Mesenchymal stem cell (in vitro differentiated cells and primary cell): Measurements from ENCODE around the gene DYNLT5.

Experiments used
- DNase-seq: peaks from one replicate; pipeline ENCODE4 v3.0.0-alpha.2; 2013
- H2AFZ ChIP-seq: one replicate; pipeline ENCODE4 v1.6.1; 2013; ENCODE audit warnings: low read depth, mild to moderate bottlenecking, control low read depth, inconsistent platforms, low read length, moderate library complexity
- H2AK5ac ChIP-seq: 2 replicates; pipeline ENCODE4 v1.6.1; 2013; ENCODE audit warnings: low read length, moderate library complexity, mild to moderate bottlenecking, inconsistent platforms; ENCODE audit not compliant: severe bottlenecking
- H2BK120ac ChIP-seq: one replicate; pipeline ENCODE4 v1.6.1; 2013; ENCODE audit warnings: low read depth, mild to moderate bottlenecking, inconsistent platforms, low read length, moderate library complexity
- H2BK12ac ChIP-seq, 2 experiments: one replicate each; pipeline ENCODE4 v1.6.1; 2013; ENCODE audit warnings: inconsistent platforms in 2 of 2, low read length in 2 of 2, mild to moderate bottlenecking in 2 of 2, moderate library complexity in 2 of 2, control low read depth in 1 of 2
- H2BK15ac ChIP-seq: one replicate; pipeline ENCODE4 v1.6.1; 2013; ENCODE audit warnings: mild to moderate bottlenecking, low read depth, inconsistent platforms; ENCODE audit not compliant: poor library complexity, severe bottlenecking
- H2BK5ac ChIP-seq: 2 replicates; pipeline ENCODE4 v1.6.1; 2013; ENCODE audit warnings: low read depth, mild to moderate bottlenecking, low read length, control low read depth, inconsistent platforms; ENCODE audit not compliant: poor library complexity, severe bottlenecking
- H3K14ac ChIP-seq, 2 experiments: one replicate each; pipeline ENCODE4 v1.6.1; 2013; ENCODE audit warnings: inconsistent platforms in 2 of 2, low read length in 2 of 2, control low read depth in 1 of 2, mild to moderate bottlenecking in 1 of 2, moderate library complexity in 1 of 2
- H3K18ac ChIP-seq, 2 experiments: one replicate each; pipeline ENCODE4 v1.6.1; 2013; ENCODE audit warnings: inconsistent platforms in 2 of 2, low read length in 2 of 2, control low read depth in 1 of 2, low read depth in 1 of 2, mild to moderate bottlenecking in 1 of 2
- H3K23ac ChIP-seq, 2 experiments: one replicate each; pipeline ENCODE4 v1.6.1; 2013; ENCODE audit warnings: inconsistent platforms in 2 of 2, low read length in 2 of 2, mild to moderate bottlenecking in 2 of 2, moderate library complexity in 2 of 2, control low read depth in 1 of 2
- H3K27ac ChIP-seq: 2 replicates; pipeline ENCODE4 v1.5.1; 2013; ENCODE audit warnings: mild to moderate bottlenecking, moderate library complexity, low read length, control low read depth, inconsistent platforms; ENCODE audit not compliant: poor library complexity, severe bottlenecking
- H3K27me3 ChIP-seq, 2 experiments: 2 replicates each; pipeline versions ENCODE4 v1.6.1 to v1.7.0; 2013; ENCODE audit warnings: low read length in 2 of 2, mild to moderate bottlenecking in 2 of 2, moderate library complexity in 2 of 2, control low read depth in 1 of 2, inconsistent platforms in 1 of 2; ENCODE audit not compliant: control insufficient read depth in 1 of 2, insufficient read depth in 1 of 2
- H3K36me3 ChIP-seq, 2 experiments: 2 replicates each; pipeline versions ENCODE4 v1.6.1 to v1.7.0; 2013; ENCODE audit warnings: low read length in 2 of 2, control low read depth in 1 of 2, inconsistent platforms in 1 of 2, low read depth in 1 of 2, mild to moderate bottlenecking in 1 of 2; ENCODE audit not compliant: insufficient read depth in 2 of 2, control insufficient read depth in 1 of 2
- H3K4ac ChIP-seq, 2 experiments: one replicate each; pipeline ENCODE4 v1.6.1; 2013; ENCODE audit warnings: inconsistent platforms in 2 of 2, low read length in 2 of 2, mild to moderate bottlenecking in 2 of 2, moderate library complexity in 2 of 2, control low read depth in 1 of 2, low read depth in 1 of 2
- H3K4me1 ChIP-seq: 2 replicates; pipeline ENCODE4 v1.6.1; 2013; ENCODE audit warnings: low read depth, low read length, control low read depth; ENCODE audit not compliant: control insufficient read depth, insufficient read depth
- H3K4me2 ChIP-seq: 2 replicates; pipeline ENCODE4 v1.6.1; 2013; ENCODE audit warnings: low read length, mild to moderate bottlenecking, inconsistent platforms; ENCODE audit not compliant: poor library complexity, severe bottlenecking
- H3K4me3 ChIP-seq, 2 experiments: 2 replicates each; pipeline versions ENCODE4 v1.5.1 to v1.7.0; 2013; ENCODE audit warnings: low read length in 2 of 2, mild to moderate bottlenecking in 2 of 2, control low read depth in 1 of 2, low read depth in 1 of 2; ENCODE audit not compliant: insufficient read depth in 1 of 2
- H3K79me1 ChIP-seq: replicated peaks from 2 replicates; pipeline ENCODE4 v1.6.1; 2013; ENCODE audit warnings: mild to moderate bottlenecking, control low read depth, low read length, inconsistent platforms; ENCODE audit not compliant: poor library complexity, severe bottlenecking
- H3K9ac ChIP-seq: 2 replicates; pipeline ENCODE4 v1.7.0; 2013; ENCODE audit warnings: mild to moderate bottlenecking, low read length, moderate library complexity
- H3K9me3 ChIP-seq: 2 replicates; pipeline ENCODE4 v1.7.0; 2013; ENCODE audit warnings: mild to moderate bottlenecking, low read length; ENCODE audit not compliant: control insufficient read depth
- H4K8ac ChIP-seq: one replicate; pipeline ENCODE4 v1.6.1; 2013; ENCODE audit warnings: inconsistent platforms, mild to moderate bottlenecking, low read length, moderate library complexity
- H4K91ac ChIP-seq: one replicate; pipeline ENCODE4 v1.6.1; 2013; ENCODE audit warnings: mild to moderate bottlenecking, low read length, inconsistent platforms
- WGBS: methylation state at CpG from one replicate; pipeline ENCODE4 v1.1.7; 2013; ENCODE audit warnings: mixed read lengths; 5-methylcytosine and 5-hydroxymethylcytosine counted together

Gene DYNLT5

DNA sequence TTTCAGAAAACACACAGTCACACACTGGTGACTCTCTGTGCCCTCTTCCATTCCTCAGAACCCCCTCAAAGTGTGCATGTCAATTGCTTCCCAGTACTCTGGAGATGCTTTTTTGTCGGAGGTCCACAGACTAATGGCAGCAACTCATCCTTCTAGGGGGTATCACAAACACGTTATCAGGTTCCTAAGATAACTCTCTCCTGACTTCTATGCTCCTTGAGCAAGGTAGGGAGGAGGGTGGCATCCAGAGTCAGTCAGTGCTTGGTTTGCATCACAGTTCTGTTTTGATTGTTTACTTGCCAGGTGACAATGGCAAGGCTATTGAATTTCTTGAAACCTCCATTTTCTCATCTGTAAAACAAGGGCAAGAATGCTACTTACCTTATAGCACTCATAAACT, 39.4 kb upstream of the DYNLT5 start:
- H3K4me2 ChIP-seq: no peak overlapping the region
- no peak overlapping the region for H3K9ac ChIP-seq
- H2AFZ ChIP-seq: no peak overlapping the region
- H3K14ac ChIP-seq: no peak overlapping the region
- no peak overlapping the region for H2AK5ac ChIP-seq
- H2BK120ac ChIP-seq: no peak overlapping the region
- peaks cover 2% of the 10 kb centered on the region for H3K4me1 ChIP-seq
- no peak for DNase-seq
- H4K91ac ChIP-seq: no peak overlapping the region
- no peak overlapping the region for H2BK12ac ChIP-seq
- no peak overlapping the region for H3K18ac ChIP-seq
- H3K9me3 ChIP-seq: no peaks in the 10 kb centered on the region
- no peaks in the 10 kb centered on the region for H3K27me3 ChIP-seq
- H3K4ac ChIP-seq: no peak overlapping the region
- H3K4me3 ChIP-seq: no peak overlapping the region
- no peaks in the 10 kb centered on the region for H3K36me3 ChIP-seq
- no peak overlapping the region for H2BK5ac ChIP-seq
- no peaks in the 10 kb centered on the region for H3K79me1 ChIP-seq
- H2BK15ac ChIP-seq: no peak overlapping the region
- H3K27ac ChIP-seq: no peak overlapping the region
- no peak overlapping the region for H4K8ac ChIP-seq
- H3K23ac ChIP-seq: no peak overlapping the region
- WGBS: 79% methylated on average over 2 of the region's 2 CpGs

DNA sequence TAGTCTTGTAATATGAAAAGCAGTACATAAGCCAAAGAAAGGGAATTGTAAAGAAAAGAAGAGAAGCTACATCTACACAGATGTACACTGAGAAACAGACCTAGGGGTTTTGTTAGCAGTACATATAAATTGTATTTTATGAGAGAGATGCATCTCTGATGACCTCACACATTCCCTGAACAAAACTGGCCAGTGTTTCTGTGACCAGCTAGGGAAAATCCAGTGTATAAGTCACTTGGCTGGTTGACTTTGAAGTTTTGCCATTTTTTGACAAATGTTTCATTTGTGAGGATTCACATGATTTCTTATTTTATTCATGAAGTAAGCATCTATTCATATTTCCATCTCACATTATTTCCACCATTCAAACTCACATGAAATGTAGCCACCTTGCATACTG, 28.3 kb upstream of the DYNLT5 start:
- Histone ChIP-seq H2BK120ac (no peak overlapping the region), H3K4me2 (no peak overlapping the region), H2AK5ac (no peak overlapping the region), H3K14ac (no peak overlapping the region), H3K36me3 (peaks cover 0 to 3% of the 10 kb centered on the region in 2 experiments), H2BK15ac (no peak overlapping the region), H3K9me3 (no peaks in the 10 kb centered on the region), H3K4me3 (no peak overlapping the region), H3K9ac (no peak overlapping the region), H4K91ac (no peak overlapping the region), H3K27me3 (no peaks in the 10 kb centered on the region), H3K18ac (no peak overlapping the region), H3K4me1 (peaks cover 4% of the 10 kb centered on the region), H3K27ac (no peak overlapping the region), H2BK12ac (no peak overlapping the region), H4K8ac (no peak overlapping the region), H3K4ac (no peak overlapping the region), H2AFZ (no peak overlapping the region), H2BK5ac (no peak overlapping the region), H3K79me1 (no peaks in the 10 kb centered on the region), H3K23ac (no peak overlapping the region)
- no peak for DNase-seq

DNA sequence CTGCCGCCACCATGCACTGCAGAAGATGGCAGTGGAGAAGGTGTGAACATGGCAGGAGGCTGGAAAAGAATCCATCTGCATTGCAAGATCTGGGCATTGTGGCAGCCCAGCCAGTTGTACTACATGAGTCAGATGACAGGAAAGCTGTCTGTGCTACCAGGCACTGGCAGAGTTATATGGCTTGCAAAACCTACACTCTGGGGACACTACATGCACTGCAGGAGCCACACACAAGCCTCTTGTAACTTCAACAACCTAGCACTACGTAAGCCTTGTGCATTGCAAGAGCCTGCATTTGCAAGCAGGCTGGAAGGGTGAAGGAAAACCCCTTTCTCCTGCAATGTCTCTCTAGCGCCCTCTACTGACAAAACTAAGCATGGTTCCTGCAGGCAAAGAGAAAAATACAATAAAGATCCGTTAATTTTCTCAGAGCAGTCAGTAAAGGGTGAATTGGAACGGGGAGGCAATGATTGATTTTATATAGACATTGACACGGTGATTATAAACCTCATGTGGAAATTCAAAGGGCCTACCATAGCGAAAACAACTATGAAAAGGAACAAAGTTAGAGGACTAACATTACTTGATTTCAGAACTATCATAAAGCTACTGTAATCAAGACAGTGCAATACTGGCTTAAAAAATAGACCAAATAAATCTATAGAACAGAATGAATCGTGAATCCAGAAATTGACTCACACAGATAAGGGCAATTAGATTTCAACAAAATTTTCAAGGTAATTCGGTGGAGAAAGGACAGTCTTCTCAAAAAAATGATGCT, 26.2 kb upstream of the DYNLT5 start:
- H2BK15ac ChIP-seq: no peak overlapping the region
- H4K91ac ChIP-seq: no peak overlapping the region
- DNase-seq: peak; percentile 90
- H3K23ac ChIP-seq: no peak overlapping the region
- H2BK5ac ChIP-seq: no peak overlapping the region
- H3K4me3 ChIP-seq: no peak overlapping the region
- H3K14ac ChIP-seq: no peak overlapping the region
- H3K27me3 ChIP-seq: no peaks in the 10 kb centered on the region
- H2BK120ac ChIP-seq: no peak overlapping the region
- peaks cover 4% of the 10 kb centered on the region for H3K4me1 ChIP-seq
- peak overlapping the region; percentile 42 for H4K8ac ChIP-seq
- no peaks in the 10 kb centered on the region for H3K79me1 ChIP-seq
- no peak overlapping the region for H2AFZ ChIP-seq
- H2AK5ac ChIP-seq: no peak overlapping the region
- no peak overlapping the region for H3K27ac ChIP-seq
- H2BK12ac ChIP-seq: no peak overlapping the region
- no peaks in the 10 kb centered on the region for H3K36me3 ChIP-seq
- peak overlapping the region; percentile 55 for H3K9ac ChIP-seq
- H3K4me2 ChIP-seq: no peak overlapping the region
- no peak overlapping the region for H3K4ac ChIP-seq
- H3K9me3 ChIP-seq: no peaks in the 10 kb centered on the region
- peak overlapping the region in 1 of 2 experiments; percentile 54 for H3K18ac ChIP-seq
- WGBS: 28% methylated on average over 4 of the region's 9 CpGs

DNA sequence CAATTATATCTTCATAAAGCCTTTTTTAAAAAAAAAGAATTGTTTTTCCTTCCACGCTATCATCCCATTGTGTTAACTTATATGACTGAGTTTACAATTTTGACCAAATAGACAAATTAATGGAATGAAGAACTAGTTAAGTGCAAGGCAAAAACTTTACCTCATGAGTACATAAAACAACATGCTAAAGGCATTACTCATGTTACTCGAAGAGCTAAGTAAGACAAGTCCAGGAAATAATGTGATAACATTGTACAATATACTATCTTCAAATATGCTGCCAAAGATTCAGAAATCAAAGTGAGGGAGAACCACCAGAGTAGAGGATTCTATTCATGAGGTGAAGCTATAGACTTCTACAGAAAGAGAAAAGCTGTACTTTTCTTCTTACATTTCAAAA, 24.2 kb upstream of the DYNLT5 start:
- Histone ChIP-seq H3K4me2 (no peak overlapping the region), H4K91ac (no peak overlapping the region), H3K4me1 (peaks cover 4% of the 10 kb centered on the region), H2BK12ac (no peak overlapping the region), H3K79me1 (no peaks in the 10 kb centered on the region), H2BK5ac (no peak overlapping the region), H3K36me3 (no peaks in the 10 kb centered on the region), H3K9me3 (no peaks in the 10 kb centered on the region), H3K18ac (no peak overlapping the region), H3K4ac (no peak overlapping the region), H3K14ac (no peak overlapping the region), H3K4me3 (no peak overlapping the region), H2AK5ac (no peak overlapping the region), H2BK15ac (no peak overlapping the region), H3K23ac (no peak overlapping the region), H3K27ac (no peak overlapping the region), H3K9ac (no peak overlapping the region), H2BK120ac (no peak overlapping the region), H3K27me3 (no peaks in the 10 kb centered on the region), H4K8ac (no peak overlapping the region), H2AFZ (no peak overlapping the region)
- peak; percentile 13 for DNase-seq
- no CpG with 5 or more reads among the region's 2 CpGs for WGBS
